Measurements from ENCODE around the gene DIRAS1. TPM values are rescaled to one million over a fixed set of nuclear protein-coding genes. Genes with fewer than 3 reads are reported as not detected.
"Not testable (repeated sequence)": the region's sequence is repeated elsewhere in the genome, so short reads cannot be mapped to it uniquely, and the experiment has no call there.

Gene DIRAS1
- total RNA-seq, 1 donor from 2014 or later, result 2.7 TPM

DNA sequence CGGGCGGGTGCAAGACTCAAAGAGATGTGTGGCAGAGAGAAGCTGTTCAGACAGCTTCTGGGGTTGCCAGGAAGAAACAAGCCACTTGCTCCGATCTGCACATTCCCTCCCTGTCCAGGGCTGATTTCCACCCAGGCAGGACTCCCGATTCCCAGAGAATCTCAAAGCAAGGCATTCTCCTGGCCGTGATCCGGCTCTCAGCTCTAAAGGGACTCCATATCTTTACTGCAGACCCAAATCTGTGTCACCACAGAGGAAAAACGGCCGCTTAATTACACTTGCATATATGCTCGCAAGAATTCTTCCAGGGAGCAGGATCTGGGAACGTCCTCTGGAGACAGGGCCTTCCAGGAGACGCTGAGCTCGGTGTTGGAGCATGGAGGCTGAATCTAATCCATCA is 44.3 kb downstream of the DIRAS1 start:
- DNase-seq, result no peak

DNA sequence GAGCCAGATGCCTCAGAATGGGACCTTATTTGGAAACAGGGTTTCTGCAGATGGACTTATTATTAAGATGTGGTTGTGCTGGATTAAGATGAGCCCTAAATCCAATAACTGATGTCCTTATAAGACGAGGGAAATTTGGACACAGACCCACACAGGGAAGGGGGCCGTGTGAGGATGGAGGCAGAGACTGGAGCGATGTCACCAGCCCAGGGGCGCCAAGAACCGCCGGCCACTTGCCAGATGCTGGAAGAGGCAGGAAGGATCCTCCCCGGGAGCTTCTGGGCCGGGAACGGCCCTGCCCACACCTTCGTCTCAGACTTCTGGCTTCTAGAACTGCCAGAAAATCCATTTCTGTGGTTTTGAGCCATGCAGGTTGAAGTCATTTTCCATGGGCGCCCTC is 45.3 kb downstream of the DIRAS1 start:
- DNase-seq, result peak; percentile 11

DNA sequence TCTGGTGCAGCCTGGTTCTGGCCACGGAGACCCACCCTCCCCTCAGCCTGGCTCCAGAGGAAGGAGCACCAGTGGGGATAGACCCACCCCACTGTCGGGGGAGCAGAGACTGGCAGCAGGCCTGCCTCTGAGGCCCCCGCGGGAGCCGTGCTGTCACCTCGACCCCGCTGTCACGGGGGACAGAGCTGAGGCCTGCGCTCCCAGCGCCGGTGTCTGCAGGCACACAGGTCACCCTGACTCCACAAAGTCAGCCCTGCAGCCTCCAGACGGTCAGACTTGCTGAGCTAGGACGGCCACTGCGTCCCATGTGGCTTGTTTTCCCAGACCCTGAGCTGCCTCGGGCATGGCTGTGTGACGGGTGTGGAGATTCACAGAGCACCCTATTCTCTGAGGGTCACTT is 51.0 kb downstream of the DIRAS1 start:
- no peak for DNase-seq

DNA sequence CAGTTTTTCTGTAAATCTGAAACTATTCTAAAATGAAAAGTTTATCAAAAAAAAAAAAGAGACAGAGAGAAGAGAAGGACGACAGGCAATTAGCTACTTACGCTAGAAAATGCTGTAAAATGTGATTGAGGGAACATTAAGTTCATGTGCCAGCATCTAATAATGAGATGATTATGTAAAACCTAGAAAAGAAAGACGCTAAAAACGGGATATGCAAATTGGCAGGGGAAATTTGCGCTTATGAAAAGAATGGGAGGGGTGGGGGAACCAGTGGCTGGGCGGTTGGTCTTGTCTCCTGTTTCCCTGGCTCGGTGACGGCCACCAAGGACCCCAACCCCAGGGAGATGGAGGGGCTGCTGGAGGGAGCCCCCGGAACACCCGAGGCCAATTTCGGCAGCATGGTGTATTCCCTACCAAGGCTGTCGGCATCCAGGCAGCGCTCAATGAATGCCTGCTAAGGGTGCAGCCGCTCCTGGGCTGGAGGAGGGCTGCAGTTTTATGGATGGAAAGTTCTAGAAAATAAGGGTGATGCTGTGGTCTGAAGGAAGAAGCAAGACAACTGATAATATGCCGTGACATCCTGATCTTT is 52.9 kb downstream of the DIRAS1 start:
- DNase-seq, result no peak

DNA sequence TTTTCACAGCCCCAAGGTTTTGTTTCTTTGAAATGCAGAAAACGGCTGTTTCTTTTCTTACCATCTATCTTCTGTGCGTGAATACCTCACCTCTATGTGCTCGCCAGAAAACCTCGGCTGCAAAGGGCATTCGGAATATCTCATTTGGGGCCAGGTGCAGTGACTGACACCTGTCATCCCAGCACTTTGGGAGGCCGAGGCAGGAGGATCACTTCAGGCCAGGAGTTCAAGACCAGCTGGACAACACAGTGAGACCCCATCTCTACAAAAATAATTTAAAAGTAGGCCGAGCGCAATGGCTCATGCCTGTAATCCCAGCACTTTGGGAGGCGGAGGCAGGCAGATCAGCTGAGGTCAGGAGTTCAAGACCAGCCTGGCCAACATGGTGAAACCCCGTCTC is 53.8 kb downstream of the DIRAS1 start:
- not testable (repeated sequence) for DNase-seq

DNA sequence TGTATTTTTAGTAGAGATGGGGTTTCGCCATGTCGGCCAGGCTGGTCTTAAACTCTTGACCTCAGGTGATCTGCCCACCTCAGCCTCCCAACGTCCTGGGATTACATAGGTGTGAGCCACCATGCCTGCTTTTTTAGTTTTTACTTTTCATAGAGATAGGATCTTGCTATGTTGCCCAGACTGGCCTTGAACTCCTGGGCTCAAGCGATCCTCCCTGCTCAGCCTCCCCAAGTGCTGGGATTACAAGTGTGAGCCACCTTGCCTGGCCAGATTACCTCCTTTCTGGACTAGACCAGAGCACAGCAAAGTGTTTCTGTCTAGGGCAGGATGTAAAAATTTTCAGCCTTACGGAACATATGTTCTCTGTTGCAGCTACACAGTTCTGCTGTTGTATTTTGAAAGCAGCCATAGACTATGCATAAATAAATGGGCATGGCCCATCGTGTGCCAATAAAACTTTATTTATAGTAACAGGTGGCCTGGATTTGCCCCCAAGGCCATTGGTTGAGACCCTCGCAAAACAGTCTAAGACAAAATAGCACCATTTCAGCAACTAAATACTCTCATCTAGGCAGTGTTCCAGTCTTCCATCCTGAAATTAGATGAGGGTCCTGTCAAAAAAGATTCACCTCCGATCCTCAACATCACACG is 54.7 kb downstream of the DIRAS1 start:
- no peak for DNase-seq

DNA sequence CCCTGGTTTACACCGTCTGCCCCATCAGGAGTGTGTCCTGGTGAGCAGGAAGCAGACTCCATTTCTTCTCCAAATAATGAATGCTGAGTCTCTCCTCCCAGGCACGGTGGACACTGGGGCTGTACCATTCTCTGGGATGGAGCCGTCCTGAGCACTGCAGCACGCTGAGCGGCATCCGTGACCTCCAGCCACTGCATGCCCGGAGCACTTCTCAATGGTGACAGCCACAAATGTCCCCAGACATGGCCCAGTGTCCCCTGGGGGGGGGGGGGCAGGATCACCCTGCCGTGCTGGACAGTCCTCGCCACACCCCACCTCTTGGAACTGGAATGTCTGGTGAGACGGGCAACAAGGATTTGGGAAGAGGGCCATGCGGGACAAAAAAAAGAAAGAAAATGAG is 56.1 kb downstream of the DIRAS1 start:
- DNase-seq, result no peak

Other genes with a start within 250 kb of the DIRAS1 start
- gene GADD45B, start 245.2 kb downstream of the DIRAS1 start, total RNA-seq, result 32.4 TPM
- gene GNG7, start 18.7 kb downstream of the DIRAS1 start, total RNA-seq, result 3.2 TPM
- 10.8 TPM for gene SLC39A3, start 18.6 kb upstream of the DIRAS1 start, total RNA-seq
- gene SGTA, start 61.9 kb upstream of the DIRAS1 start, total RNA-seq, result 49.7 TPM
- gene THOP1, start 64.1 kb upstream of the DIRAS1 start, total RNA-seq, result 101 TPM
- gene ZNF554, start 98.5 kb upstream of the DIRAS1 start, total RNA-seq, result 9.8 TPM
- gene ZNF555, start 120.1 kb upstream of the DIRAS1 start, total RNA-seq, result 24.4 TPM
- 69.1 TPM for gene ZNF556, start 146.0 kb upstream of the DIRAS1 start, total RNA-seq
- 7.4 TPM for gene ZNF57, start 179.6 kb upstream of the DIRAS1 start, total RNA-seq
- gene ZNF77, start 223.6 kb upstream of the DIRAS1 start, total RNA-seq, result 5.2 TPM

All from tongue (tissue), 2 donors.